HFFc6 (cell line): ENCODE data around the gene STAU1. TPM values are rescaled to one million over a fixed set of nuclear protein-coding genes. Genes with fewer than 3 reads are reported as not detected.
"Not testable (repeated sequence)": the region's sequence is repeated elsewhere in the genome, so short reads cannot be mapped to it uniquely, and the experiment has no call there.

Source experiments
- DNase-seq: peaks from one replicate; pipeline ENCODE4 v3.0.0-alpha.2; 2018
- H3K27ac Mint-ChIP-seq: 2 replicates; pipeline ENCODE4 v1.8.0; 2020; ENCODE audit warnings: mild to moderate bottlenecking, mixed read lengths
- H3K27me3 Mint-ChIP-seq: 2 replicates; pipeline ENCODE4 v1.8.0; 2021; ENCODE audit warnings: mild to moderate bottlenecking, moderate library complexity, mixed read lengths; ENCODE audit not compliant: insufficient read depth
- H3K36me3 Mint-ChIP-seq: 2 replicates; pipeline ENCODE4 v1.8.0; 2021; ENCODE audit warnings: low read depth, mixed read lengths
- H3K4me1 Mint-ChIP-seq: 2 replicates; pipeline ENCODE4 v1.8.0; 2020; ENCODE audit warnings: low read depth, mixed read lengths
- H3K4me3 Mint-ChIP-seq: 2 replicates; pipeline ENCODE4 v1.8.0; 2020; ENCODE audit warnings: mild to moderate bottlenecking, moderate library complexity, mixed read lengths
- H3K9me3 Mint-ChIP-seq: 2 replicates; pipeline ENCODE4 v1.8.0; 2020; ENCODE audit warnings: mild to moderate bottlenecking, mixed read lengths
- CTCF ChIP-seq: fragments of 200-600 bp; sonication (generic); IDR thresholded peaks from 2 replicates; pipeline ENCODE4 v1.5.0; 2021; ENCODE audit warnings: antibody characterized with exemption, mild to moderate bottlenecking
- total RNA-seq, 6 experiments: library from RNA; stranded (reverse); fragmentation: NEBNext Ultra II Directional; extraction: Animal tissue kit (Norgen Biotek cat#: 25700); gene quantifications; 2 replicates in 1 of 6; 3 replicates in 5 of 6; pipeline ENCODE4 v1.2.3, GENCODE V29; 2021

The STAU1 gene
- total RNA-seq, 6 experiments from 2014 or later, result 85.6 to 95.4 (median 87.9) TPM

DNA sequence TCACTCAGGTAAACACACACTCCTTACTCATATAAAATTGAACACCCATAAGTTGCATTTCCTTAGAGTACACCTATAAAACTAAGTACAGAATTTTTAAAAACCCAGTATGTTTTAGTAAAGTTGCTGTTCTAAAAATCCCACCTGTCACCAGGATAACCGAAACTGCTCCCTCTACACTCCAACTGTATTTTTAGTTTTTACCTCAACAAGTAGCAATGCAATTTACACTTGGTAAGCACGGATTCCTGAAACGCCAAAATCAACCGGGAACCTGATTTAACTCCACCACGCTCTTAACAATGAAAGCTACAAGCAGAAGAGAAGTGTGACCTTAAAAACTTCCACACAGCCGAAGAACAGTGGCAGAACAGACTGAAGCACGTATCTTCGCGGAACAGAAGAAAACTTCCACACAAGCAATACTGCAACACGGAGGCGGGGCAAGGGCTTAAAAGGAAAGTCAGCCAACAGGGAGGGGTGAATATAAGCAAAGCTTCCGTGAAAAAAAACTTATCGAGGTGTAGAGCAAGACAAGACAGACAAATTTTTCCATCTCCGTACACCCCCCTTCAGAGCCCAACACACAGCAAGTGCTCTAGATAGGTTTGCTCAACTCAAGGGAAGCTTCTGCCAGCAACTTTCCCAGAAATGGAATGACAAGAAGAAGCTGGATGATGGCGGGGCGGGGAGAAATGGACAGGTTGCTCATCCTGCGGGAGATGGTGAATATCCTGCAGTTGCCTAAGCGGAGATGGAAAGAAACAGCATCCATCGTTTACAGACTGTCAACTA, 1.4 kb downstream of the STAU1 start:
- Mint-ChIP-seq H3K4me3 (peak overlapping the region; percentile 92), H3K27ac (peak overlapping the region; percentile 65), H3K27me3 (peaks cover 4% of the 10 kb centered on the region; the same call in 1 of the 2 replicates), H3K36me3 (peaks cover 6% of the 10 kb centered on the region; the same call in 1 of the 2 replicates), H3K4me1 (peaks cover 43% of the 10 kb centered on the region), H3K9me3 (no peaks in the 10 kb centered on the region)
- peak; percentile 18 for DNase-seq
- TF ChIP-seq CTCF, result peak; percentile 34; the same call in 1 of the 2 replicates

DNA sequence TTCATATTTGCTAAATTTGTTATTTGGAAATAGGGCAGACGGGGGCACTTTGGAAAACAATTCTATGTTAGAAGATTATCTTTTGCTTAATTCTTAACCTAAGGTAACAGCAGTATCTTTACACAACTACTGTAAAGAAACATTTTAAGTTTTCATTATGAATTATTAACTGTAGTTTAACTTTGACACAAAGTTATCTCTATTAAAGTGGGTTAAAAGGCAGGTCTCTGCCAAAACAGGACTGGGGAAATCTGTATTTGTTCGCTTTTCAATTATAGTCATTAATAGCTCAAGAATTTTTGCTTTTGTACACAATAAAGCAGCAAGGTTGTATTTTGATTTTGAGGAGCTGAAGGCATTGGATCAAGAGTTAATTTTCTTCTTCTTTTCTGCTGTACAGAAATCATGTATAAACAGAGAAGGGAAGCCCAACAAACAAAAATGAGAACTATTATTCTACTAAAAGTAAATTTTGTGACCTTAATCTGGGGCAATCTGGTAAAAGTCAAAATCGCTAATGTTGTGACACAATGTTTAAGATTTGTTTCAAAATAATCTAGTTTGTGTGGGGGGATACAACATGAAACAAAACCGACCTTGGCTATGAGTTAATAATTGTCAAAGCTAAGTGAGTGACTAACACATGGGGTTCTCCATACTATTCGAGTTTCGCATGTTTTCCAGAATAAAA, 2.9 kb downstream of the STAU1 start:
- Mint-ChIP-seq H3K36me3 (peaks cover 6% of the 10 kb centered on the region; the same call in 1 of the 2 replicates), H3K27me3 (peaks cover 1% of the 10 kb centered on the region; the same call in 1 of the 2 replicates), H3K9me3 (no peaks in the 10 kb centered on the region), H3K4me3 (peak overlapping the region; percentile 45; the same call in 1 of the 2 replicates), H3K4me1 (peaks cover 52% of the 10 kb centered on the region), H3K27ac (0 out of 2 replicates have a peak overlapping the region, but pooled peaks have one; percentile 19)
- TF ChIP-seq CTCF, result no peak
- no peak for DNase-seq

DNA sequence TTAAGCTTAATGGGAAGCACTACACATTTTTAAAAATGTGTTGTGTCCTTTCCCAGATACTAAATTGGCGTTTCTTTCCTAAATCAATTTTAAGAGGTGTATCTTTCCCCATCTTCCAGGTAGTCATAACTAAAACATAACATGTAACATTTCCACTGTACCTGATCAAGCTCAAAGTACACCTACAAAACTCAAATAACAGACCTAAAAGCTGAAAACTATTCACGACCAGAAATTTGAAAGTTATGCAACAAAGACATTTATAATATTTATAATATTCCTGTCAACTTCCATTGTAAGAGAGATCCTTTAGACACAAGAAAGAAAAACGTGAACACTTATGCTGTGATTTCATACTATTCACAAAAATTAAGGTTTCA, 3.5 kb downstream of the STAU1 start:
- Mint-ChIP-seq H3K27me3 (no peaks in the 10 kb centered on the region), H3K27ac (no peak overlapping the region), H3K36me3 (peaks cover 6% of the 10 kb centered on the region; the same call in 1 of the 2 replicates), H3K4me3 (no peak overlapping the region), H3K9me3 (no peaks in the 10 kb centered on the region), H3K4me1 (peaks cover 56% of the 10 kb centered on the region)
- no peak for TF ChIP-seq CTCF
- DNase-seq, result no peak

- H3K4me3 Mint-ChIP-seq, H3K9me3 Mint-ChIP-seq, H3K27me3 Mint-ChIP-seq, H3K36me3 Mint-ChIP-seq, DNase-seq, H3K27ac Mint-ChIP-seq: not testable (repeated sequence)
- H3K4me1 Mint-ChIP-seq, result peaks cover 61% of the 10 kb centered on the region
Observed at GRCh38 chr20:49184084-49184501, 4.0 kb downstream of the STAU1 start.

GRCh38 chr20:49183444-49183843, 4.7 kb downstream of the STAU1 start:
- H3K4me3 Mint-ChIP-seq, result no peak overlapping the region
- H3K27me3 Mint-ChIP-seq, result no peaks in the 10 kb centered on the region
- no peaks in the 10 kb centered on the region for H3K9me3 Mint-ChIP-seq
- TF ChIP-seq CTCF, result no peak
- no peak for DNase-seq
- H3K36me3 Mint-ChIP-seq, result peaks cover 6% of the 10 kb centered on the region; the same call in 1 of the 2 replicates
- H3K4me1 Mint-ChIP-seq, result peaks cover 61% of the 10 kb centered on the region
- no peak overlapping the region for H3K27ac Mint-ChIP-seq
